NCI-H345 (cell line): ENCODE results near the gene PIK3R1.

Experiments
- DNase-seq: peaks from one replicate; lab custom pipeline; 2025; lab: John Stamatoyannopoulos, UW

Gene PIK3R1

GRCh38 chr5:68252673-68253623 is 37.4 kb downstream of the PIK3R1 start:
- peak; percentile 39 for DNase-seq

- DNase-seq: no peak
Measured at GRCh38 chr5:68253624-68254585, 38.3 kb downstream of the PIK3R1 start.

DNA sequence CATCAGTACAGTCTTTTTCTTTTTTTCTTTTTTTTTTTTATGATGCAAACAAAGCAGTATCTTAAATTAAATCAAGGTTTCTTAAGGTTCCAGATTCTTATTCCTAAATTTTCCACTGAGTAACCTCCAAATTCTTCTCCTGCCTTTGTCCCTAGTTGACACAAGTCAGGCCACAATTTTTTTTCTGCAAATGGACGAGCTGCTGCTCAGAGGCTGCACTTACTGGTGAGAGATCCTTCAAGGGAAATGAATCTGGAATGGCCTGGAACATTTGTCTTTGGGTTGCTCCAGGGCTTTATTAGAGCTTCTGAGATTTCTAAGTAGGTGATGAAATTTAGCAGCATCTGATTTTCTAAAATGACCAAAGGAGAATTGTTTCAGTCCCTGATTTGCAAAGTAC is 39.3 kb downstream of the PIK3R1 start:
- DNase-seq: no peak

DNA sequence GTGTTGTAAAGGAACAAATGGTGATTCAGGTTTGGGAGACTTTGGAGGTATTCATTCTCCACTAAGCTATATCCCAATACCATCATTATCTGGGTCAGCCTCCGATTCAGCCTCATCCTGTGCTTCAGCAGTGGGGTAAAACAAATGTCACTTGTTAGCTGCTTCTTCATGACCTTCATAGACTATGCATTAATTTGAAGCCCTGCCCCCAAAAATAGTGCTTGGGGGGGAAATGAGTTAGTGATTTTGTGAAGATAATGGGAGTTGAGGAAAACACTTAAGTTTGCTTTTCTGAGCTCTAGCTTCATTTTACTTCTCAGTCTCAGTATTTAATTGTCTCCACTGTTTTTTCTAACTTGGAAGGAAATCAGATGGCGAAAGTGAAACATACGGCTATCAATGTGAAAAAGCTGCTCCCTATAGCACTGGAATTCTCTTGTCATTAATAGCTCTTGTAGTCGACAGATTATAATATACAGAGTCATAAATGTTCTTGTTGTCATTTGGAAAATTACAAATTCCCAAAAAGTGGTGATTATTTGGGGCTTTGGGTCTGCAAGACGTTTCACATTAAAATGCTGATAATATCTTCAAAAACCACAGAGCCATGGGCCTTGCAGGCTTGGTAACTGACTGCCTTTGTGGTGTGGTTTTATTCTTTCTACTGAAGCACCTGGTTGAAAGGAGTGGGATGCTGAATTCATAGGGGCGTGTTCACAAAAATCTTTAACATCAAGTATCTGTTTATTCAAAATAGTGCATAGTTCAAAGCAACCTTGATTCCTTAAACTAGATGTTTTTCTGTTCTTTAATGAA is 40.0 kb downstream of the PIK3R1 start:
- no peak for DNase-seq

DNA sequence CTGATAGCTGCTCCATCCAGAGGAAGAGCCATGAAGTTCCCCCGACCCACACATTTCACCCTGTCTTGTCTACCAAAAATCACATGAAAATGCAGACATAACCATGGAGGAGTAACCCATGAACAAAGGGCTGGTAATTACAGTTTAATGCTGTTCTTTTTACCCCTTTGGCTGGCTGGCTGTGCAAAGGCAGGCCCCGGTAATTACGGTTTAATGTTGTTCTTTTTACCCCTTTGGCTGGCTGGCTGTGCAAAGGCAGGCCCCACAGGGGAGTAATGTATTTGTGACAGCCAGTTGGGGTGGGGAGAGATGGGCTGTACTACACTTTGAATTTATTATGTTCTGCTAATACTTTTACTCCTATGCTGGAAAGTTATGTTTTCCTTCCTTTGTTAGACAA is 41.7 kb downstream of the PIK3R1 start:
- DNase-seq: no peak

DNA sequence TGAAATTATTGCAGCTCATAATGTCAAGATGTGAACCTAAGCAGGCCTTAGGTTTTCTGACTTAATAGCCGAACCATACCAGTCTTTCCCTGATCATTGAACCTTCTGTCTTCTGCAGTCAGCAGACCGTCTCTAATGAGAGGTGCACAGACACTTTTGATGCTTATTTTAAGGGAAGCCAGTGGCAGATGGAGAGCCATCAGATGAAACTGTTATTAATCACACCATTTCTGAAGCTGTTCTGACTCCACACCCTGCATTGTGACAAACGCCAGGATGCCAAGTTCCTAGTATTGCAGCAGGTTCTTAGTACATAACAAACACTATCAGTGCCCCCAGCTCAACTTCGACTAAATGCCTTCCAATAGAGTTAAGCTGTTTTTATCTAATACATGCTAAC is 43.0 kb downstream of the PIK3R1 start:
- DNase-seq: no peak

DNA sequence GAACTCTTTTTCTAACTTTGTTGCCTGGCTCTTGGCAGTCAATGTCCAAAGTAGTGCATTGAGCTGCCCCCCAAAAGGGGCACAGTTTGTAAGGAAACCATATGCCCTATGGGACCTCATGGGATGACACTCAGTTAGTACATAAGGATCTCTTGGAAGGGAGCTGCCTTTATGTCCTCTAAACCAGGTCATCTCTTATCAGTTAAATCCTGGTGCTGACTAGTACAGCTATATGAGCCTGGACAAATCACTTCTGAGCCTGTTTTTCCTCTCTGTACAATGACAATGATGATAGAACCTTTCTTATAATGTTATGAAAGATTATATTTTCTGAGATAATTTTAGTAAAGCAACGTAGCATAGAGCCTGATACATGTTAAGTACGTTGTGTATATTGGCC is 44.1 kb downstream of the PIK3R1 start:
- no peak for DNase-seq

DNA sequence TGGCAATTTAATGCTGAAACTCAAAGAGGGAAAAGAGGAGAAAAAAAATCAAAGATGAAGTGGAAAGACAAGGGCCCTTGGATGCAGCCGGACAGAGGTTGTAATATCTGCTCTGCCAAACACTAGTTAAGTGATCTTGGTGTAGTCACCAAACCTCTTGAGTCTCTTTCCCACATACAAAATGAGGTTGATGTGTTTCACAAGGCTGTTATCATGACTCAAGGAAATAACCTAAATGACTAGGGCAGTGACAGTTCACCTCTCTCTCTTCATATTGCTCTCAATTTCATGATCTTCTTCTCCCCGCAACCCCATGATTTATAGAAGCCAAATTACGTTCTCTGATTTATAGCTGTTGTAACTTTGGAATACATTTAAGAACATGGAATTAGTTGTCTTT is 44.9 kb downstream of the PIK3R1 start:
- no peak for DNase-seq

DNA sequence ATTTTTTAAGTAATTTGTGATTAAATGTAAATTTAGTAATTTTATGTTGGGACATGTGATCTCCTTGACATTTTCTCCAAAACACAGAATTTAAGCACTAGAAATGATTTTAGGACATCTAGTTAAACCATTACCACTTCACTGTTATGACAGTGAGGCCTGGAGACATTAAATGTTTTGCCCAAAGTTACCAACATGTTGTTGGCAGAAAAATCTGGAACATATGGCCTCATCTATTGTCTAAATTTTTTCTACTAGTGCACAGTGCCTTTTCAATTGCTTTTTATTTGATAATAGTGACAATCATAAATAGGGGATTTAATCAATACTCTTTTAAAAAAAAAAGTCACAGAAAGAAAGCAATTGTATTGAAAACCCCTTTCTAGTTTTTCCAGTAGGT is 45.6 kb downstream of the PIK3R1 start:
- DNase-seq: no peak

DNA sequence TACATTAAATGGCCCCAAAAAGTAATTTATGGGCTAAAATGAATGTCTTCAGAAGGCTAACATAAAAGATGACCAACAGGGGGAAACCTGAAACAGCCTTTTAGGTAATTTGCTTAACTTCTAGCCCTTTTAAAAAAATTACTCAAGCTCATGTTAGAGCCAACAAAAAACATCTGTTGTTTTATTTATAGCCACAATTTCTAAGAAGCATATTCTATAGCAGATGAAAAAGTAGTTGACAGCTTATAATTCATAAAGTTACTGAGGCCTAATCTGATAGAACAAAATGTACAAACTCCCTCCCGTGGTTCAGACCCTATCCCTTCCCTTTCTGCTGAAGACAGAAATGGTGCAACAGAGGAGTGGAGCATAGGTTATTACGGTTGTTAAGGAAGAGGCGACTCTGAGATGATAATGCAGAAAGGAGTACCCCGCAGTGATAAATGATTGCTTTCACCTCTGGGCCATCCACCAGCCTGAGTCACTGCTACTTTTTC is 46.1 kb downstream of the PIK3R1 start:
- no peak for DNase-seq

GRCh38 chr5:68264024-68264956 is 48.7 kb downstream of the PIK3R1 start:
- DNase-seq: no peak

DNA sequence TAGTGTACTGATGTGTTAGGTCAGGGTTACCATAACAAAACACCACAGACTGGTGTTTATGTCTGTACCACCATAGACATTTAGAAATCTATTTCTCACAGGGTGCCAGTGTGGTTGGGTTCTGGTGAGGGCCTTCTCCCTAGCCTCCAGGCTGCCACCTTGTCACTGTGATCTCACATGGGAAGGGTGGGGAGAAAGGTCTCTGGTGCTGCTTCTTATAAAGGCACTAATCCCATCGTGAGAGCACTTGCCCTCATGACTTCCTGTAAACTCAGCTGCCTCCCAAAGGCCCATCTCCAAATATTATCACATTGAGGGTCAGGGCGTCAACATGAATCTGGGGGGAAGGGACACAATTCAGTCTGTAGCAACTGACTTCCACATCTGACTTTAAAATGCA is 49.8 kb downstream of the PIK3R1 start:
- DNase-seq: no peak

DNA sequence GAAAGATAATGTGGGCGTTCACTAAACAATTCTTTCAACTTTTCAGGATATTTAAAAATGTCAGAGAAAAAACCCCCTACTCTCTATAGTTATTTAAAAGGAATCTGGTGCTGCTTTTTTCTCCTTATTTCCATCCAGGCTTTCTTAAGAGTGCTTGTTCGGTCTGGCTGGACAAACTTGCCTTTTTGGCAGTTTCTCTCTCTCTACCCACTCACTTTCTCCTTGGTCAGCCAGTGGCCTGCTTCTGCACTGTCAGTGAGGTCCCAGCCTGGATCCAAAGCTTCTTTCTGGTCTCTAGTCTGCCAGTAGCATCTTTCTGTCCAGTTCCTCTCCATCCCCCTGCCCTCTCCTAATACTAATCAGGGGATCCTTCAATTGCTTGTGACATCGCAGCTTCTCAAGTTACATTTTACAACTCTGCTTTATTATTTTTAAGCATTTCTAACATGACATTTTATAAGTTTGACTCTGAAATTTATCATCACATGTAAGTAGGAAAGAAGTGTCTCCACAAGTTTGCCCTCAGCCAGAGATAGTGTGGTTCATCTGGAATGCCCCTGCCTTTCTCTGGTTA is 50.4 kb downstream of the PIK3R1 start:
- DNase-seq: no peak

DNA sequence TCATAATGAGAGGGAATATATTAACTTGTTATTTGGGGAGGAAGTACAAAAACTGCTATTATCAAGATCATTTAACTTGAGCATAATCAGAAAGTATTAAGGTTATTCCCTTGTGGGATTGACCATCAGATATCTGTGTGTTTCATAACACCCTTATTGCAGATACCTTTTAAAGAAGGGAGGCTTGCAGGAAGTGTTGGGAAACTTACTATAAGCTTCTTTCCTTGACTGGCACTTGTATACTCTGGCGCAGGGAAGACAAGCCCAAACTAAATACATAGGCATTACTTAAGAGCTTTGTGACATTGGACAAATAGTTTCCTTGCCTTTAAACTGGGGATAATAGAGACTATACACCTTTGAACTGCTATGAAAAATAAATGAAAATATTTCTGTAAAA is 50.9 kb downstream of the PIK3R1 start:
- no peak for DNase-seq

DNA sequence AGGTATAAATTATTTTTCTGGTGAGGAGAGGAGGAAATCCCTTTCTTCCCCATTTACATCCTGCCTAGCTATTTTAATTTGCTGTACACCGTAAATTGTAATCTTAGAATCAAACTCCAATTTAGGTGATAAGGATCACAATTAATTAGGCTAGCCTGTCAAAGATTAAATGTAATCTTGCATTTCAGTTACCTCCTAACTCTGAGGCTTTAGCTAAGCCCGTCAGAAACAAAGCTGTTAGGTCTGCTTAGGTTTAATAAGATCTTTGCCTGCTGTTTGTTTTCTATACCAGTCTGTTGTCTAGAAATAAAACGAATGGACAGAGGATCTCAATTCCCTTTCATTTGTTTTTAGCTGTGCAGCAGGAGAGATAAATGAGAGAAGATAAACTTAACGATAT is 51.5 kb downstream of the PIK3R1 start:
- no peak for DNase-seq

- DNase-seq: no peak
Measured at GRCh38 chr5:68268101-68268851, 52.7 kb downstream of the PIK3R1 start.

DNA sequence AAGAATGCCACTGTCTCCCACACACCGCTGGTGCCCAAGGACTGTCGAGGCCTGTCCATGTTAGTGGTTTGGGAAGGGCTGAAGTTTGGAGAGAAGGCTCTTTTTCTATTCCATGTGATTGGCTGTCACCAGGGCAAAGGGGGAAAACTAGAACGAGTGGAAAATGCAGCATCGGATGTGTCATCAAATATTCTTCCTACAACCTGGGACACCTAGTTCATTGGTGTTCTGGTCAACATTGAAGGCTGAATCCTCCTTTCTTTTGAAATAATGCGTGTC is 53.2 kb downstream of the PIK3R1 start:
- DNase-seq: no peak

- DNase-seq: no peak
Measured at GRCh38 chr5:68269820-68270219, 54.3 kb downstream of the PIK3R1 start.

- no peak for DNase-seq
Measured at GRCh38 chr5:68270399-68270975, 54.9 kb downstream of the PIK3R1 start.
